ENCODE data around the gene SLC35B2.

DNA sequence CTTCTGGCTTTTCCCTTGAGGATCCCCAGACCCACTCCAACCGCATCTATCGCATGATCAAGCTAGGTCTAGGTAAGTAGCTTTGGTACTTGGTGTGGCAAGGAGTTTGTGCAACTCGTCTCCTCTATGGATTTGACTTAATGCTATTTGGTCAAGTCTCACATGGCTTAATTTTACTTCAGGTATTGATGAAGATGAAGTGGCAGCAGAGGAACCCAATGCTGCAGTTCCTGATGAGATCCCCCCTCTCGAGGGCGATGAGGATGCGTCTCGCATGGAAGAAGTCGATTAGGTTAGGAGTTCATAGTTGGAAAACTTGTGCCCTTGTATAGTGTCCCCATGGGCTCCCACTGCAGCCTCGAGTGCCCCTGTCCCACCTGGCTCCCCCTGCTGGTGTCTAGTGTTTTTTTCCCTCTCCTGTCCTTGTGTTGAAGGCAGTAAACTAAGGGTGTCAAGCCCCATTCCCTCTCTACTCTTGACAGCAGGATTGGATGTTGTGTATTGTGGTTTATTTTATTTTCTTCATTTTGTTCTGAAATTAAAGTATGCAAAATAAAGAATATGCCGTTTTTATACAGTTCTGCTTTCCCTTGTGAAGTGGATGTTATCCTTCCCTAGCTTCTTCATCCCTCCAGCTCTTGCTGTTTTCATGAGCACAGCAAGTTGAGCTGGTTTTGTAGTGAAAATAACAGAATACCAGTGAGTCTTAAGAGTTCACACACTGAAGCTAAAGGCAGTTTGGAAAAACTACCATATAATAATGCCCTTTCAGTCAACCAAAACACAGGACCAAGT, 3.8 kb downstream of the SLC35B2 start:
- TF ChIP-seq YY1 (IDR thresholded peaks at IDR 0.05; ENCODE audit: insufficient read depth, insufficient read length) (no peak), ZNF274 (IDR thresholded peaks at IDR 0.05; ENCODE audit: low read depth, low read length) (no peak), SUZ12 (IDR thresholded peaks at IDR 0.05; ENCODE audit: extremely low read depth, insufficient read depth, insufficient read length) (no peak)
